ENCODE measurements around the gene CASKIN2. TPM values are rescaled to one million over a fixed set of nuclear protein-coding genes. Genes with fewer than 3 reads are reported as not detected.

CASKIN2 gene
- polyA plus RNA-seq, 2 of the 4 experiments (the other 2 are of a cell fraction): 3.6 to 11.2 TPM

- TF ChIP-seq SMC3 (IDR thresholded peaks at IDR 0.05) (no peak), PHF8 (IDR thresholded peaks at IDR 0.05; ENCODE audit: borderline replicate concordance, low read depth) (no peak), BCL3 (IDR thresholded peaks at IDR 0.05) (no peak), HES2 (IDR thresholded peaks at IDR 0.05) (no peak), ZSCAN20 (CRISPR knock-in tag; IDR thresholded peaks at IDR 0.05) (no peak), CTCF (IDR thresholded peaks at IDR 0.05) (no peak), ESRRA (IDR thresholded peaks at IDR 0.05; ENCODE audit: borderline replicate concordance, low read length) (no peak), KDM5A (IDR thresholded peaks at IDR 0.05) (no peak), CHD2 (IDR thresholded peaks at IDR 0.05; ENCODE audit: low read length, partially characterized antibody) (no peak), JUN (IDR thresholded peaks at IDR 0.05) (no peak), ATOH8 (CRISPR knock-in tag; IDR thresholded peaks at IDR 0.05; ENCODE audit: low read depth) (no peak), ZFP36 (IDR thresholded peaks at IDR 0.05; ENCODE audit: borderline replicate concordance, partially characterized antibody) (no peak), NFE2L2 (conservative IDR thresholded peaks at IDR 0.05; ENCODE audit: low read length) (no peak), KDM1A (IDR thresholded peaks at IDR 0.05; ENCODE audit: low read depth) (no peak), RCOR1 (IDR thresholded peaks at IDR 0.05; ENCODE audit: low read depth, low read length) (no peak), EHMT2 (IDR thresholded peaks at IDR 0.05; ENCODE audit: low read depth) (no peak), EHF (CRISPR knock-in tag; IDR thresholded peaks at IDR 0.05) (no peak)
- 92% methylated on average over 15 of the region's 15 CpGs for whole genome bisulfite sequencing (ENCODE audit: missing lambda C conversion rate)
- POLR2A ChIA-PET: no interaction called here
- no peak overlapping the region for H3K4me3 ChIP-seq
- DNase-seq (ENCODE audit: low read depth in 1 of 2, low spot score in 1 of 2) (no peak), ATAC-seq (no peak), FAIRE-seq (no peak)
- H3K27ac ChIP-seq: no peak overlapping the region
- H3K4me1 ChIP-seq: peaks cover 25% of the 10 kb centered on the region
- H3K9me3 ChIP-seq: no peaks in the 10 kb centered on the region
- no peak overlapping the region for H3K4me2 ChIP-seq
- CTCF ChIA-PET: interaction anchor here (1.1 to 1.3 kb wide), 9 partner anchors 9 to 295 kb away, joined by 3 to 4 read pairs (median 3); partner anchors contain the start of genes SMIM5 and TSEN54
Observed at GRCh38 chr17:75535119-75535537, 19.8 kb upstream of the CASKIN2 start.

GRCh38 chr17:75531721-75532072 lies 16.4 kb upstream of the CASKIN2 start:
- peak overlapping the region in 1 of 2 experiments; percentile 75; a peak in 3 of 6 replicates for H3K27ac ChIP-seq
- peak in 1 of 2 experiments; percentile 63 for DNase-seq (ENCODE audit: low read depth in 1 of 2, low spot score in 1 of 2)
- TF ChIP-seq EHF (CRISPR knock-in tag; IDR thresholded peaks at IDR 0.05) (no peak), REST (IDR thresholded peaks at IDR 0.05) (no peak), ELK1 (IDR thresholded peaks at IDR 0.05; ENCODE audit: low read depth, low read length) (no peak), E2F6 (IDR thresholded peaks at IDR 0.05; ENCODE audit: borderline replicate concordance, low read depth) (no peak), CTCF (IDR thresholded peaks at IDR 0.05) (no peak), KDM5A (IDR thresholded peaks at IDR 0.05) (no peak), HOXB5 (CRISPR knock-in tag; IDR thresholded peaks at IDR 0.05) (no peak), TP53 (CRISPR knock-in tag; IDR thresholded peaks at IDR 0.05) (no peak), HDAC2 (IDR thresholded peaks at IDR 0.05) (no peak), TFCP2L1 (CRISPR knock-in tag; IDR thresholded peaks at IDR 0.05) (no peak), POLR2AphosphoS2 (conservative IDR thresholded peaks at IDR 0.05; ENCODE audit: low read length) (no peak)

More at GRCh38 chr17:75531721-75532072, 16.4 kb upstream of the CASKIN2 start:
- FAIRE-seq (no peak), ATAC-seq (peak; percentile 57 to 70)
- 65% methylated on average over 7 of the region's 7 CpGs for WGBS (ENCODE audit: missing lambda C conversion rate)
- Histone ChIP-seq H3K4me2 (peak overlapping the region; percentile 40; the same call in 1 of the 3 replicates), H3K4me1 (peaks cover 25% of the 10 kb centered on the region), H3K4me3 (no peak overlapping the region), H3K9me3 (no peaks in the 10 kb centered on the region)
- ChIA-PET POLR2A (no interaction called here), CTCF (interaction anchor here (0.6 to 1.2 kb wide), 6 partner anchors 15 to 120 kb away, joined by 3 to 4 read pairs (median 3); partner anchors contain the start of gene TSEN54)

All from A549 (cell line).